IMR-90 (cell line): ENCODE results near the gene PRKD1. TPM values are rescaled to one million over a fixed set of nuclear protein-coding genes. Genes with fewer than 3 reads are reported as not detected.

Experiments
- ATAC-seq: fragments of 200-7000 bp; cut with Tn5 transposase; 2 replicates; pipeline ENCODE4 v1.9.1; 2020; ENCODE audit warnings: low read depth, mild to moderate bottlenecking, moderate library complexity
- BruUV-seq: library from RNA; stranded (reverse); fragments of 400-500 nt; replicated peaks from 2 replicates; lab custom pipeline; 2021; lab: Mats Ljungman, UMichigan
- CTCF ChIA-PET: fragments of 300-600 bp; formaldehyde crosslinking; extraction: SDS; loops from one replicate; lab custom pipeline; 2021; ENCODE audit warnings: antibody characterized with exemption; lab: Yijun Ruan, JAX
- POLR2A ChIA-PET: fragments of 300-600 bp; sonication (Branson Sonifier 250); formaldehyde crosslinking; loops from one replicate; lab custom pipeline; 2022; ENCODE audit warnings: antibody characterized with exemption; ENCODE audit not compliant: unreplicated experiment; lab: Charles Lee
- DNase-seq: peaks from one replicate; pipeline ENCODE4 v3.0.0; 2013
- H2AFZ ChIP-seq: replicated peaks from 2 replicates; pipeline ENCODE3; 2013; ENCODE audit warnings: low read length, mild to moderate bottlenecking; ENCODE audit not compliant: poor library complexity
- H2AK5ac ChIP-seq: 2 replicates; pipeline ENCODE4 v1.6.1; 2013; ENCODE audit warnings: low read depth, low read length, inconsistent platforms
- H2AK9ac ChIP-seq: replicated peaks from 2 replicates; pipeline ENCODE3; 2013; ENCODE audit warnings: mild to moderate bottlenecking, low read depth, low read length, moderate library complexity; ENCODE audit not compliant: poor library complexity
- H2BK120ac ChIP-seq: 2 replicates; pipeline ENCODE4 v1.6.1; 2013; ENCODE audit warnings: low read depth, low read length, inconsistent platforms
- H2BK15ac ChIP-seq: 3 replicates; pipeline ENCODE4 v1.6.1; 2013; ENCODE audit warnings: low read depth, low read length, inconsistent platforms
- H2BK20ac ChIP-seq: 2 replicates; pipeline ENCODE4 v1.6.1; 2013; ENCODE audit warnings: low read depth, mild to moderate bottlenecking, inconsistent platforms, low read length, moderate library complexity
- H2BK5ac ChIP-seq: 2 replicates; pipeline ENCODE4 v1.6.1; 2013; ENCODE audit warnings: mild to moderate bottlenecking, low read depth, low read length, inconsistent platforms; ENCODE audit not compliant: poor library complexity, severe bottlenecking
- H3K14ac ChIP-seq: replicated peaks from 2 replicates; pipeline ENCODE4 v1.6.1; 2013; ENCODE audit warnings: low read depth, low read length, inconsistent platforms
- H3K18ac ChIP-seq: 2 replicates; pipeline ENCODE4 v1.6.1; 2013; ENCODE audit warnings: low read depth, low read length, control low read depth
- H3K23ac ChIP-seq: 2 replicates; pipeline ENCODE4 v1.6.1; 2013; ENCODE audit warnings: low read depth, low read length, inconsistent platforms
- H3K27ac ChIP-seq: 2 replicates; pipeline ENCODE4 v1.5.1; 2013; ENCODE audit warnings: mild to moderate bottlenecking, control low read depth, low read length; ENCODE audit not compliant: insufficient read depth
- H3K27me3 ChIP-seq: 2 replicates; pipeline ENCODE4 v1.6.1; 2013; ENCODE audit warnings: low read length; ENCODE audit not compliant: control insufficient read depth, insufficient read depth
- H3K36me3 ChIP-seq: 2 replicates; pipeline ENCODE4 v1.6.1; 2013; ENCODE audit warnings: low read length, mixed read lengths; ENCODE audit not compliant: control insufficient read depth, insufficient read depth
- H3K4ac ChIP-seq: 2 replicates; pipeline ENCODE4 v1.6.1; 2013; ENCODE audit warnings: low read depth, low read length, inconsistent platforms
- H3K4me1 ChIP-seq: 2 replicates; pipeline ENCODE4 v1.6.1; 2013; ENCODE audit warnings: low read length, mixed read lengths; ENCODE audit not compliant: control insufficient read depth, insufficient read depth
- H3K4me2 ChIP-seq: 2 replicates; pipeline ENCODE4 v1.6.1; 2013; ENCODE audit warnings: low read depth, mild to moderate bottlenecking, control low read depth, low read length, moderate library complexity
- H3K4me3 ChIP-seq: 2 replicates; pipeline ENCODE4 v1.5.1; 2013; ENCODE audit warnings: low read depth, mild to moderate bottlenecking, control low read depth, low read length, moderate library complexity; ENCODE audit not compliant: insufficient read depth
- H3K56ac ChIP-seq: 2 replicates; pipeline ENCODE4 v1.6.1; 2013; ENCODE audit warnings: low read length, inconsistent platforms; ENCODE audit not compliant: insufficient read depth; ENCODE audit errors: extremely low read depth
- H3K79me1 ChIP-seq, 2 experiments: 2 replicates each; pipeline ENCODE4 v1.6.1; 2013; ENCODE audit warnings: low read length in 2 of 2, inconsistent platforms in 1 of 2, low read depth in 1 of 2
- H3K9ac ChIP-seq: 2 replicates; pipeline ENCODE4 v1.6.1; 2013; ENCODE audit warnings: low read depth, low read length, control low read depth
- H3K9me1 ChIP-seq: 2 replicates; pipeline ENCODE4 v1.6.1; 2013; ENCODE audit warnings: low read length, inconsistent platforms; ENCODE audit not compliant: insufficient read depth
- H3K9me3 ChIP-seq: 2 replicates; pipeline ENCODE4 v1.6.1; 2013; ENCODE audit warnings: low read length; ENCODE audit not compliant: control insufficient read depth, insufficient read depth
- H4K20me1 ChIP-seq: 2 replicates; pipeline ENCODE4 v1.6.1; 2013; ENCODE audit warnings: low read length, inconsistent platforms; ENCODE audit not compliant: insufficient read depth
- H4K5ac ChIP-seq: 2 replicates; pipeline ENCODE4 v1.6.1; 2013; ENCODE audit warnings: mild to moderate bottlenecking, low read depth, low read length, control low read depth
- H4K8ac ChIP-seq, 2 experiments: 2 replicates each; pipeline ENCODE4 v1.6.1; 2013; ENCODE audit warnings: low read depth in 2 of 2, low read length in 2 of 2, control low read depth in 1 of 2, inconsistent platforms in 1 of 2
- H4K91ac ChIP-seq: 2 replicates; pipeline ENCODE4 v1.6.1; 2013; ENCODE audit warnings: low read depth, low read length, inconsistent platforms; ENCODE audit not compliant: insufficient read depth
- BHLHE40 ChIP-seq: fragments of 150-350 bp; IDR thresholded peaks from 2 replicates; pipeline ENCODE4 v1.6.1; 2016; ENCODE audit warnings: mild to moderate bottlenecking, low read depth, low read length
- CEBPB ChIP-seq: IDR thresholded peaks from 2 replicates; pipeline ENCODE4 v1.6.1; 2012; ENCODE audit warnings: low read depth, low read length, improper control_type of control experiment
- CHD1 ChIP-seq: IDR thresholded peaks from 2 replicates; pipeline ENCODE4 v1.6.1; 2012; ENCODE audit warnings: low read depth, low read length, improper control_type of control experiment
- FOS ChIP-seq: fragments of 150-350 bp; IDR thresholded peaks from 2 replicates; pipeline ENCODE4 v1.6.1; 2016; ENCODE audit warnings: low read depth, low read length
- MAFK ChIP-seq: IDR thresholded peaks from 2 replicates; pipeline ENCODE4 v1.6.1; 2012; ENCODE audit warnings: low read depth, low read length, improper control_type of control experiment
- MAZ ChIP-seq: IDR thresholded peaks from 2 replicates; pipeline ENCODE4 v1.6.1; 2012; ENCODE audit warnings: low read depth, mild to moderate bottlenecking, low read length, improper control_type of control experiment, moderate library complexity, borderline replicate concordance
- MXI1 ChIP-seq: IDR thresholded peaks from 2 replicates; pipeline ENCODE4 v1.6.1; 2012; ENCODE audit warnings: low read depth, mild to moderate bottlenecking, low read length, moderate library complexity, borderline replicate concordance
- NFE2L2 ChIP-seq: fragments of 150-350 bp; IDR thresholded peaks from 2 replicates; pipeline ENCODE4 v1.6.1; 2016; ENCODE audit warnings: low read depth, mild to moderate bottlenecking, low read length
- POLR2A ChIP-seq: IDR thresholded peaks from 2 replicates; pipeline ENCODE4 v1.6.1; 2012; ENCODE audit warnings: mild to moderate bottlenecking, low read depth, low read length
- RAD21 ChIP-seq: IDR thresholded peaks from 2 replicates; pipeline ENCODE4 v1.6.1; 2012; ENCODE audit warnings: low read length, improper control_type of control experiment
- RCOR1 ChIP-seq: IDR thresholded peaks from 2 replicates; pipeline ENCODE4 v1.6.1; 2012; ENCODE audit warnings: mild to moderate bottlenecking, low read length, improper control_type of control experiment; ENCODE audit not compliant: insufficient replicate concordance
- RFX5 ChIP-seq: IDR thresholded peaks from 2 replicates; pipeline ENCODE4 v1.8.0; 2012; ENCODE audit warnings: low read depth, mild to moderate bottlenecking, low read length, moderate library complexity
- SMC3 ChIP-seq: fragments of 150-350 bp; IDR thresholded peaks from 2 replicates; pipeline ENCODE4 v1.6.1; 2016; ENCODE audit warnings: low read depth, mild to moderate bottlenecking, antibody characterized with exemption, low read length, moderate library complexity
- WGBS, 2 experiments: methylation state at CpG; one replicate each; pipeline versions ENCODE4 v1.1.5 to v1.1.7; 2013; ENCODE audit warnings: missing lambda C conversion rate in 2 of 2; ENCODE audit not compliant: insufficient read length in 1 of 2; ENCODE audit errors: extremely low coverage in 2 of 2; 5-methylcytosine and 5-hydroxymethylcytosine counted together
- dilution Hi-C: fragments of 300-500 bp; cut with HindIII; formaldehyde crosslinking; loops from one replicate; pipeline ENCODE4 v1.14.3; 2018; ENCODE audit warnings: low sequenced_read_pairs; ENCODE audit not compliant: unreplicated experiment
- in situ Hi-C: fragments of 300-500 bp; cut with MboI; formaldehyde crosslinking; loops from 3 replicates; pipeline ENCODE4 v1.14.3; 2019; ENCODE audit warnings: low sequenced_read_pairs, inconsistent platforms, mixed read lengths
- intact Hi-C: fragments of 100-400 bp; cut with micrococcal nuclease; formaldehyde crosslinking; loops from 2 replicates; pipeline ENCODE4 v1.10.0; 2022
- polyA plus RNA-seq, 3 experiments: library from polyadenylated mRNA; depleted of rRNA; stranded (reverse); fragments of >200 nt; gene quantifications; 2 replicates each; pipeline ENCODE4 v1.2.3, GENCODE V29; 2012; ENCODE audit warnings: low replicate concordance in 1 of 3
- total RNA-seq: library from RNA; depleted of rRNA; stranded (reverse); fragments of >200 nt; gene quantifications from 2 replicates; pipeline ENCODE4 v1.2.3, GENCODE V29; 2012
- TF ChIP-seq, protein P1 (sequence below): fragments of 150-350 bp; IDR thresholded peaks from 2 replicates; pipeline ENCODE4 v1.6.1; 2016; ENCODE audit warnings: low read depth, mild to moderate bottlenecking, low read length, moderate library complexity, borderline replicate concordance
- TF ChIP-seq, protein P2 (sequence below): fragments of 150-350 bp; IDR thresholded peaks from 2 replicates; pipeline ENCODE4 v1.6.1; 2017; ENCODE audit warnings: mild to moderate bottlenecking, antibody characterized with exemption, low read length, low read depth

The PRKD1 gene
- total and polyA plus RNA-seq, 2 of the 4 experiments (the other 2 are of a cell fraction) = 12.9 to 14.2 TPM

DNA sequence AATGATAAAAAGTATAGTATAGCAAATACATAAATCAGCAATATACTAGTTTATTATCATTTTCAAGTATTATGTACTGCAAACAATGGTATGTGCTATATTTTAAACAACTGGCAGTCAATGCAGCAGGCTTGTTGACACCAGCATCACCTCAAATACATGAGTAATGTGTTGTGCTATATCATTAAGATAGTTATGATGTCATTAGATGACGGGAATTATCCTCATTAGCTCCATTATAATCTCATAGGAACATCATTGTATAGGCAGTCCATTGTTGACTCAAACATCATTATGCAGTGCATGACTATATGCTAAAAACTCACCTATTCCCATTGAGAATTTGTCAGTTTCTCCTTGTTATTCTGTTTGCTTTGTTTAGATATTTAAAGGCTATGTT, 85.4 kb downstream of the PRKD1 start:
- H2AK5ac ChIP-seq = no peak overlapping the region
- POLR2A ChIA-PET = no interaction called here
- no peak overlapping the region for H3K9ac ChIP-seq
- H3K27me3 ChIP-seq = no peaks in the 10 kb centered on the region
- H2AFZ ChIP-seq = no peak overlapping the region
- H3K9me1 ChIP-seq = no peaks in the 10 kb centered on the region; the same call in 1 of the 2 replicates
- H3K4me1 ChIP-seq = no peaks in the 10 kb centered on the region
- H3K56ac ChIP-seq = no peak overlapping the region
- dilution Hi-C loops = no loop called here
- no peak overlapping the region for H2BK15ac ChIP-seq
- no peak overlapping the region for H3K4me2 ChIP-seq
- no peak overlapping the region for H3K14ac ChIP-seq
- TF ChIP-seq, protein P1, sequence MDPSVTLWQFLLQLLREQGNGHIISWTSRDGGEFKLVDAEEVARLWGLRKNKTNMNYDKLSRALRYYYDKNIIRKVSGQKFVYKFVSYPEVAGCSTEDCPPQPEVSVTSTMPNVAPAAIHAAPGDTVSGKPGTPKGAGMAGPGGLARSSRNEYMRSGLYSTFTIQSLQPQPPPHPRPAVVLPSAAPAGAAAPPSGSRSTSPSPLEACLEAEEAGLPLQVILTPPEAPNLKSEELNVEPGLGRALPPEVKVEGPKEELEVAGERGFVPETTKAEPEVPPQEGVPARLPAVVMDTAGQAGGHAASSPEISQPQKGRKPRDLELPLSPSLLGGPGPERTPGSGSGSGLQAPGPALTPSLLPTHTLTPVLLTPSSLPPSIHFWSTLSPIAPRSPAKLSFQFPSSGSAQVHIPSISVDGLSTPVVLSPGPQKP = no peak
- TF ChIP-seq FOS = no peak
- no peak for TF ChIP-seq MXI1
- no peak for TF ChIP-seq CEBPB
- no peak for TF ChIP-seq NFE2L2
- TF ChIP-seq, protein P2, sequence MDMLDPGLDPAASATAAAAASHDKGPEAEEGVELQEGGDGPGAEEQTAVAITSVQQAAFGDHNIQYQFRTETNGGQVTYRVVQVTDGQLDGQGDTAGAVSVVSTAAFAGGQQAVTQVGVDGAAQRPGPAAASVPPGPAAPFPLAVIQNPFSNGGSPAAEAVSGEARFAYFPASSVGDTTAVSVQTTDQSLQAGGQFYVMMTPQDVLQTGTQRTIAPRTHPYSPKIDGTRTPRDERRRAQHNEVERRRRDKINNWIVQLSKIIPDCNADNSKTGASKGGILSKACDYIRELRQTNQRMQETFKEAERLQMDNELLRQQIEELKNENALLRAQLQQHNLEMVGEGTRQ = no peak
- no peak for TF ChIP-seq POLR2A
- TF ChIP-seq RAD21 = no peak
- TF ChIP-seq RFX5 = no peak
- TF ChIP-seq MAFK = no peak
- TF ChIP-seq SMC3 = no peak
- no peak for TF ChIP-seq CHD1
- TF ChIP-seq BHLHE40 = no peak
- TF ChIP-seq RCOR1 = no peak
- no peak for TF ChIP-seq MAZ
- in situ Hi-C loops = no loop called here
- no peak overlapping the region for H2BK120ac ChIP-seq
- no peak overlapping the region for H4K5ac ChIP-seq
- H3K27ac ChIP-seq = no peak overlapping the region
- no TSS peak for BruUV-seq
- peaks cover 23% of the 10 kb centered on the region for H3K9me3 ChIP-seq
- WGBS, 2 experiments = no CpG with 5 or more reads among the region's 1 CpG
- no peak overlapping the region for H3K4me3 ChIP-seq
- H4K91ac ChIP-seq = no peak overlapping the region
- CTCF ChIA-PET = no interaction called here
- H2BK5ac ChIP-seq = no peak overlapping the region
- peaks cover 9% of the 10 kb centered on the region; the same call in 1 of the 2 replicates for H4K20me1 ChIP-seq
- ATAC-seq (no peak), DNase-seq (no peak)
- H4K8ac ChIP-seq = no peak overlapping the region
- H2BK20ac ChIP-seq = no peak overlapping the region
- peaks cover 16 to 18% of the 10 kb centered on the region in 2 experiments for H3K79me1 ChIP-seq
- no peak overlapping the region for H2AK9ac ChIP-seq
- 0 out of 2 replicates have a peak, but pooled peaks cover 2% of the 10 kb centered on the region for H3K36me3 ChIP-seq
- no peak overlapping the region for H3K4ac ChIP-seq
- intact Hi-C loops = no loop called here
- H3K23ac ChIP-seq = no peak overlapping the region
- no peak overlapping the region for H3K18ac ChIP-seq
